Endometrial microvascular endothelial cells (primary cell): ENCODE results near the gene MAP1B. TPM values are rescaled to one million over a fixed set of nuclear protein-coding genes. Genes with fewer than 3 reads are reported as not detected.

ENCODE experiments used
- in situ Hi-C: cut with HindIII; loops from 2 replicates; pipeline ENCODE4 v1.10.0; 2017; ENCODE audit warnings: low sequenced_read_pairs, low pct_unique_long_range_greater_than_20kb; ENCODE audit errors: inconsistent ontology term
- total RNA-seq: library from RNA; depleted of rRNA; stranded (reverse); fragments of >200 nt; gene quantifications from one replicate; pipeline ENCODE4 v1.2.3, GENCODE V29; 2015; ENCODE audit errors: inconsistent ontology term

MAP1B gene
- total RNA-seq, 1 donor from 2014 or later, result 226 TPM

- in situ Hi-C loops, result no loop called here
These were observed 98.2 kb downstream of the MAP1B start for GRCh38 chr5:72205431-72206009.

- in situ Hi-C loops, result no loop called here
These were observed 98.9 kb downstream of the MAP1B start for GRCh38 chr5:72206160-72206559.

GRCh38 chr5:72206994-72207393 lies 99.7 kb downstream of the MAP1B start:
- in situ Hi-C loops, result no loop called here

- in situ Hi-C loops, result no loop called here
These were observed 101.2 kb downstream of the MAP1B start for GRCh38 chr5:72208324-72208926.

- in situ Hi-C loops, result no loop called here
These were observed 102.2 kb downstream of the MAP1B start for GRCh38 chr5:72209147-72210115.

- in situ Hi-C loops, result no loop called here
These were observed 103.8 kb downstream of the MAP1B start for GRCh38 chr5:72210888-72211678.

GRCh38 chr5:72212171-72212570 lies 104.9 kb downstream of the MAP1B start:
- in situ Hi-C loops, result no loop called here

- in situ Hi-C loops, result no loop called here
These were observed 106.2 kb downstream of the MAP1B start for GRCh38 chr5:72213482-72213881.

GRCh38 chr5:72214168-72214567 lies 106.9 kb downstream of the MAP1B start:
- in situ Hi-C loops, result no loop called here

GRCh38 chr5:72216756-72217155 lies 109.5 kb downstream of the MAP1B start:
- in situ Hi-C loops, result no loop called here

GRCh38 chr5:72221099-72221498 lies 113.8 kb downstream of the MAP1B start:
- in situ Hi-C loops, result no loop called here

- in situ Hi-C loops, result no loop called here
These were observed 114.3 kb downstream of the MAP1B start for GRCh38 chr5:72221541-72221940.

- in situ Hi-C loops, result no loop called here
These were observed 115.2 kb downstream of the MAP1B start for GRCh38 chr5:72222521-72222920.

GRCh38 chr5:72223371-72223770 lies 116.1 kb downstream of the MAP1B start:
- in situ Hi-C loops, result no loop called here

- in situ Hi-C loops, result no loop called here
These were observed 117.7 kb downstream of the MAP1B start for GRCh38 chr5:72224946-72225463.

GRCh38 chr5:72225741-72226140 lies 118.5 kb downstream of the MAP1B start:
- in situ Hi-C loops, result no loop called here

GRCh38 chr5:72226950-72227349 lies 119.7 kb downstream of the MAP1B start:
- in situ Hi-C loops, result no loop called here

GRCh38 chr5:72228960-72229359 lies 121.7 kb downstream of the MAP1B start:
- in situ Hi-C loops, result no loop called here
